GM19328 (cell line): ENCODE results near the gene MYO7B.
"Not testable (repeated sequence)": the region's sequence is repeated elsewhere in the genome, so short reads cannot be mapped to it uniquely, and the experiment has no call there.

Experiments used
- ATAC-seq: cut with Tn5 transposase; IDR thresholded peaks from one replicate; pipeline ENCODE4 v1.9.1; 2021; ENCODE audit warnings: mild to moderate bottlenecking, moderate library complexity; ENCODE audit not compliant: unreplicated experiment

Gene MYO7B

DNA sequence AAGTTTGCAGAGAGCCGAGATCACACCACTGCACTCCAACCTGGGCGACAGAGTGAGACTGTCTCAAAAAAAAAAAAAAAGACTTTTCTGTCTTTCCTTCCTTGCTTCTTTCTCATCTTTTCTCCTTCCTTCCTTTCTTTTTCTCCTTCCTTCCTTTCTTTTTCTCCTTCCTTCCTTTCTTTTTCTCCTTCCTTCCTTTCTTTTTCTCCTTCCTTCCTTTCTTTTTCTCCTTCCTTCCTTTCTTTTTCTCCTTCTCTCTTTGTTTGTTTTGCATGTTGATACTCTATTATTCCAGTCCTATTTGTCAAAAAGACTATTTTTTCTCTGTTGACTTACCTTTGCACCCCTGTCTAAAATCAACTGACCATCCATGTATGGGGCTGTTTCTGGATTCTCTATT is 36.9 kb downstream of the MYO7B start:
- ATAC-seq: not testable (repeated sequence)

GRCh38 chr2:127572841-127573240 is 37.4 kb downstream of the MYO7B start:
- no peak for ATAC-seq

- ATAC-seq: no peak
Measured at GRCh38 chr2:127573298-127573697, 37.8 kb downstream of the MYO7B start.

DNA sequence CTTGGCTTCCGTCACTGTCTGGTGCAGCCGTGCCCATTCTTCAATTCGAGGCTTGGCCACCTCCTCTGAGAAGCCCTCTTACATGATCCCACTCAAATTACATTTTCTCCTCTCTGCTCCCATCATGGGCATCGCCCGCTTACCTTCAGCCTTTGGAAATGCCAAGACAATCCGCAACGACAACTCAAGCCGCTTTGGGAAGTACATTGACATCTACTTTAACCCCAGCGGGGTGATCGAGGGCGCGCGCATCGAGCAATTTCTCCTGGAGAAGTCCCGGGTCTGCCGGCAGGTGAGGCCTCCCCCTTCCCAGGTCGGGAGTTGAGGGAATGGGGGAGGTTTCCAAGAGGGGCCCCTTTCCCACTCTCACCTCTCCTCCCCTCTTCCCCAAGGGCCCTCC is 38.3 kb downstream of the MYO7B start:
- no peak for ATAC-seq

GRCh38 chr2:127574656-127575055 is 39.2 kb downstream of the MYO7B start:
- ATAC-seq: no peak

GRCh38 chr2:127575185-127575765 is 39.8 kb downstream of the MYO7B start:
- ATAC-seq: no peak

GRCh38 chr2:127575941-127576432 is 40.5 kb downstream of the MYO7B start:
- ATAC-seq: no peak

DNA sequence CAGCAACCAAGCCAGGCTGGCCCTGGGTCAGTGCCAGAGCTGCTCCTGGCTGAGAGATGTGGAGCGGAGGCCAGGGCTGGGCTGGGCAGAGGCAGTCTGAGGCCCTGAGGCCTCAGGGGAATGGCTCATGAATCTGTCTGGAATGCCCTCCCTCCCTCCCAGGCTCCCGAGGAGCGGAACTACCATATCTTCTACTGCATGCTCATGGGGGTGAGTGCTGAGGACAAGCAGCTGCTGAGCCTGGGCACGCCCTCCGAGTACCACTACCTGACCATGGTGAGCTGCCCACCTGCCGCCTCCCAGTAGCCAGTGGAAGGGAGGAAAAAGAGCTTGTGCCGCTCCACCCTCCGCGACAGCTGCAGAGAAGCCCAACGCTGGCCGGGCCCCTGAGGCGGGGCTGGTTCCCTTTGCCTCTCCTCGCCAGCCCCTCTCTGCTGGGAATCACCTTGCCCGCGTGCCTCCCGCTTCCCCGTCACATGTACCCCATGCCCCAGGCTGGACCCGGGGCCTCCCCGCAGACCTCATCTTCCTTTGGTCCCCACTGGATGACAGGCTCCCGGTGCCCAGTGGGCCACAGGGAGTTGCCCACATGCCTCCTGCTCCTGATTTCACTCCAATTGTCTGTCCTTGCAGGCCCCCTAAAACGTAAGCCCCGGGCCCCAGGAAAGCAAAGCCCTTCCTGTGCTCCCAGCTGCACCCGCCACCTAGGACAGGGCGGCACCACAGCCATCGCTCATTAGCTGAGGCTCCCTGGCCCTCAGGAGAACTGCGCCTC is 41.1 kb downstream of the MYO7B start:
- no peak for ATAC-seq

DNA sequence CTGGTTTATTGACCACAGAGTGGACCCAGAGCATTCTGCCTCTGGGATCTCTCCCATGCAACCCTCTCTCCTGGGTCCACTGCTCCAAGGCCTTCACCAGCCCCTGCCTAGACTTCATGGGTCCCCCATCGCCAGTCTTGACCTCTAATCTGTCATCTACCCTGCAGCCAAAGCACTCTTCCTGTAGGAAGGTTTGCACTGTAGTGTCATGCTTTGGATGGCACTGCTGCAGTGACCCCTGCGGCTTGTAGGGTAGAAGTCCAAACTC is 41.7 kb downstream of the MYO7B start:
- ATAC-seq: no peak

DNA sequence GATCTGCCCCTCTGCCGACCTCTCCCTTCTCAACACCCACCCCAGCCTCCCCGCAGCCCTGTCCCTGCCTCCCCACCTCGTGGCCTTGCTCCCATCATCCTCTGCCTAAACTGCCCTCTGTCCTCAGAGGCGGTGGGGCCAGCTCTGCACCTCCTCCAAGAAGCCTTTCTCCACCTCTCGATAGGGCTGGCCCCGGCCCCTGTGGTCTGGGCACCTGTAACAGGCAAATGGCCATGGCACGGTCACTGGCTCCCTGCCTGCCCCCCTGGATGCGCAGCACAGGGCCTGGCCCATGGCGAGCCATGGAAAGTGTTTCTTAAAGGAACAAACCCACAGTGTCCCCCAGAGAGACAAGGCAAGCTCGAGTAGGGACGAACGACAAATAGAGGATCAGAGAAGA is 42.0 kb downstream of the MYO7B start:
- ATAC-seq: no peak

- no peak for ATAC-seq
Measured at GRCh38 chr2:127577973-127578372, 42.5 kb downstream of the MYO7B start.

DNA sequence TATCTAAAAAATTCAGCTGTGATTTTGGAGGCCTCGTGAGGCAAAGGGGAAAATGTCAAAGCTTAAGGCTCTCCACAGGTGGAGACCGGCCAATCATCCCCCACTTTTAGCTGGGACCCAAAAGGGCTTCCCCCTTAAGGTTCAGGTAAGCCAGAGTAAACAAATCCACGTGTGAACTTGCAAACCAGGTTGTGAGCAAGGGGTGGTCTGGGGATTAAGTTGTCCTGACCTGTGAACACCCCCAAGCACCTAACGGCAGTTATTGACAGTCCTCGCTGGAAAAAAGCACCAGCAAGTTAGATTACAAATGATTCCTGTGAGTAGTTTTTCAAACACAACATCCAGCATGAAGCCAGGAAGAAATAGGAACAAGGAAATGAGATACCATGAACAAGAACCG is 42.9 kb downstream of the MYO7B start:
- ATAC-seq: no peak

GRCh38 chr2:127579231-127579630 is 43.7 kb downstream of the MYO7B start:
- no peak for ATAC-seq

- no peak for ATAC-seq
Measured at GRCh38 chr2:127580167-127581049, 44.9 kb downstream of the MYO7B start.

- ATAC-seq: no peak
Measured at GRCh38 chr2:127581050-127581345, 45.5 kb downstream of the MYO7B start.

DNA sequence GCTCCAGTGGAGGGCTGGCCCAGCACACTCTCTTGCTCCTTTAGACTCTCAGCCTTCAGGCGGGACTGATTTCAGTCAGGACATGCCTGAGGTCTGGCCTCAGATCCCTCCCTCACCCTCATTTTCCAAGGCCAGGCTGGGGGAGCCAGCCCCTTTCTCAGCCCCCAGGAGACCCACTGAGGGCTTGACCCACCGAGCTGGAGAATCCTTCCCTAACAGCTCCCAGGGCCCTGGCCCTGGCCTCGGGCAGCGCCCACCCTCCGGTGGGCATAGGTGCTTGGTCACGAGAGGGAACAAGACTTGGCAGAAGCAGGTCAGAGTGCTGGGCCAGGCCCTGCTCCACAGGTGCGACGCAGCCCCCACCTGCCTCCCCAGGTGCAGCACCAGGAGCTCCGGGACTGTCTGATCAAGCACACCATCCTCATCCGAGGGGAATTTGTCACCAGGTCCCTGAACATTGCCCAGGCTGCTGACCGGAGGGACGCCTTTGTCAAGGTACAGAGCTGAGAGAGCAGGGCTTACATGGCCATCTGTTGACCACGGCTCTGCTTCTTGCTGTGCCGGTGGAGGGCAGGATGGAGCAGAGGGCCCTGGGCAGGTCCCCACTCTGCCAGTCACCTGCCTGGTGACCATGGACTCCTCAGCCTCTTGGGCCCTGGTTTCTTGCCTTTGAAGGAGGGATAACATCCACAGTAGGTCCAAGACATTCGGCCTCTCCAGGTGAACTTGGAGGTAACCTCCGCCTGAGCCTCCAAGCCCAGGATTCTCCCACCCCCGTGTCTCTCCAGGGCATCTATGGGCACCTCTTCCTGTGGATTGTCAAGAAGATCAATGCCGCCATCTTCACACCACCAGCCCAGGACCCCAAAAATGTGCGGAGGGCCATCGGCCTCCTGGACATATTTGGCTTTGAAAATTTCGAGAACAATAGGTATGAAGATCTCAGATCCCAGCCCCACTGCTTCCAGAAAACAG is 46.3 kb downstream of the MYO7B start:
- ATAC-seq: no peak

GRCh38 chr2:127582863-127583861 is 47.7 kb downstream of the MYO7B start:
- ATAC-seq: no peak

DNA sequence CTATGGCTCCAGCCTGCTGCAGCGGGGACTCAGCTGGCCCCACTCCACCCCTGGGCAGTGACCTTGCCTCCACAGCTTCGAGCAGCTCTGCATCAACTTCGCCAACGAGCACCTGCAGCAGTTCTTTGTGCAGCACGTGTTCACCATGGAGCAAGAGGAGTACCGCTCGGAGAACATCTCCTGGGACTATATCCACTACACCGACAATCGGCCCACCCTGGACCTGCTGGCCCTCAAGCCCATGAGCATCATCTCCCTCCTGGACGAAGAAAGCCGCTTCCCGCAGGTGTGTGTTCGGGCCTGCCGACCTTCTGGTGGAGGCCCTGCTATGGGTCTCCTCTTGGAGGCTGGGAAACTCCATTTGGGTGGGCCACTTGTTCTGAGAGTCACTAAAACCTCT is 48.6 kb downstream of the MYO7B start:
- no peak for ATAC-seq

DNA sequence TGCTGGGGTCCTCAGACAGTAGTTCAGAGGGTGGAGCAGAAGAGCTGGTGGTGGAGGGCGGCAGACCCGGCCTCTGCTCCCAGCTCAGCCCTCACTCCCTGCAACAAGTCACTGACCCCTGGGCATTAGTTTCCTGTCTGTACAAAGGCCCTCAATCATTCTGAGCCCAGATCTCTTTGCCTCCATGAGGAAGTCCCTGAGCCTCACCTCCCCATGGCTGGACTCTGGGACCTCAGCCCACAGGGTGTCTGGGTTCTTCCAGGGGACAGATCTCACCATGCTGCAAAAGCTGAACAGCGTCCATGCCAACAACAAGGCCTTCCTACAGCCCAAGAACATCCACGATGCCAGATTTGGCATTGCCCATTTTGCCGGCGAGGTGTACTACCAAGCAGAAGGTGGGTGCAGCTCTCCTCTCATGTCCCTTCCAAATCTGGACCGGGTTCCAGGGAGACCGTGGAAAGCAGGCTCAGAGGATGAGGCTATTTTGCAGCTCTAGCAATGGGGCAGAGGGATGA is 49.1 kb downstream of the MYO7B start:
- ATAC-seq: no peak
